HepG2 (cell line): Measurements from ENCODE around the gene AKAP6.

Experiments used
- ATF6 ChIP-seq: sonication (generic); formaldehyde crosslinking; conservative IDR thresholded peaks from 2 replicates; pipeline ENCODE4 v1.4.0; 2020; ENCODE audit warnings: missing genetic modification reagents
- CHD2 ChIP-seq: IDR thresholded peaks from 2 replicates; pipeline ENCODE4 v1.6.1; 2011; ENCODE audit warnings: low read depth, low read length, improper control_type of control experiment
- JUN ChIP-seq: sonication (generic); formaldehyde crosslinking; IDR thresholded peaks from 2 replicates; pipeline ENCODE4 v1.4.0; 2020; ENCODE audit warnings: mild to moderate bottlenecking, missing genetic modification reagents
- POLR2A ChIP-seq, 2 experiments: IDR thresholded peaks; 2 replicates each; pipeline ENCODE4 v1.6.1; 2011; ENCODE audit warnings: low read depth in 2 of 2, low read length in 2 of 2, mild to moderate bottlenecking in 1 of 2, moderate library complexity in 1 of 2; ENCODE audit not compliant: insufficient read depth in 1 of 2
- SMAD1 ChIP-seq: sonication (generic); formaldehyde crosslinking; IDR thresholded peaks from 2 replicates; pipeline ENCODE4 v1.4.0; 2020; ENCODE audit warnings: missing genetic modification reagents, low read depth, mild to moderate bottlenecking, borderline replicate concordance
- SP1 ChIP-seq, 2 experiments: fragments of 450-650 bp in 1 of 2; sonication (generic) in 1 of 2; formaldehyde crosslinking in 1 of 2; IDR thresholded peaks; 2 replicates each; pipeline versions ENCODE4 v1.4.0 to v1.6.1; 2016 to 2020; ENCODE audit warnings: missing genetic modification reagents in 1 of 2

DNA sequence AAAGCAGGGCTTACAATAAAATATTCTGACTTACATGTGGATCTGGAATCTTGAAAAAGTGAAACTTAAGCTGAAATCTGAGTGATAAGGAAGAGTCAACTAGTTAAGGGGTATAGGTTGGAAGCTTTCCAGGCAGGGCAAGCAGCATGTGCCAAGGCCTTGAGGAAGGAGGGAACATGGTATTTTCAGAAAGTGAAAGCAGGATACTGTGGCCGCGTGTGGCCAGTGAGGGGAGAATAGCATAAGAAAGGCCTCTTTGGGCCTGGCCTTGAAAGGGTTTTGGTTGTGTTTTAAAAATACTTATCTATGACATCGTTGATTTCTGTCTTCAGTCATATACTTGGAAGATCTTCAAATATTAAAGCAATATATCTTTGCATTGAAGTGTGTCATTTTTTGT, 213.4 kb downstream of the AKAP6 start:
- no peak for TF ChIP-seq SMAD1
- no peak for TF ChIP-seq POLR2A (IDR thresholded peaks at IDR 0.05; ENCODE audit: insufficient read depth in 1 of 2, low read depth in 2 of 2, low read length in 2 of 2)
- TF ChIP-seq CHD2, result no peak
- no peak for TF ChIP-seq JUN (CRISPR knock-in tag)
- no peak for TF ChIP-seq SP1 (IDR thresholded peaks at IDR 0.05)
- TF ChIP-seq SP1 (CRISPR knock-in tag; IDR thresholded peaks at IDR 0.05), result no peak
- no peak for TF ChIP-seq ATF6 (CRISPR knock-in tag)
